B cell (primary cell): ENCODE measurements around the gene C1orf105. TPM values are rescaled to one million over a fixed set of nuclear protein-coding genes. Genes with fewer than 3 reads are reported as not detected.

Experiments
- ATAC-seq: fragments of 200-7000 bp; cut with Tn5 transposase; one replicate; pipeline ENCODE4 v1.10.0; 2021; ENCODE audit warnings: low read depth, mild to moderate bottlenecking, moderate number of reproducible peaks, moderate library complexity
- CTCF ChIA-PET: fragments of 350-600 bp; sonication (Branson Sonifier 250); formaldehyde crosslinking; loops from one replicate; lab custom pipeline; 2021; ENCODE audit warnings: antibody characterized with exemption, inconsistent platforms; lab: Charles Lee
- POLR2A ChIA-PET: fragments of 350-600 bp; sonication (Branson Sonifier 250); formaldehyde crosslinking; loops from one replicate; lab custom pipeline; 2021; ENCODE audit warnings: antibody characterized with exemption; lab: Charles Lee
- DNase-seq: peaks from one replicate; pipeline ENCODE4 v3.0.0; 2013
- H2AFZ ChIP-seq: 2 replicates; pipeline ENCODE4 v1.6.1; 2012; ENCODE audit warnings: mild to moderate bottlenecking, low read depth, low read length; ENCODE audit not compliant: insufficient read depth, poor library complexity, severe bottlenecking
- H3K27ac ChIP-seq, 2 donors: 1 replicate in 1 of 2; 2 replicates in 1 of 2; pipeline ENCODE4 v1.5.1; 2012 to 2013; ENCODE audit warnings: low read length in 2 of 2, mild to moderate bottlenecking in 2 of 2, moderate library complexity in 1 of 2
- H3K27me3 ChIP-seq, 4 experiments: fragments of 200-600 bp in 1 of 4; sonication (generic) in 1 of 4; replicated peaks in 1 of 4; 1 replicate in 2 of 4; 2 replicates in 2 of 4; pipeline versions ENCODE4 v1.6.1 to v1.7.0; 2013 to 2016; ENCODE audit warnings: low read length in 3 of 4, mild to moderate bottlenecking in 2 of 4, mixed read lengths in 1 of 4, moderate library complexity in 1 of 4; ENCODE audit not compliant: insufficient read depth in 4 of 4, control insufficient read depth in 3 of 4; ENCODE audit errors: control extremely low read depth in 1 of 4
- H3K36me3 ChIP-seq, 2 experiments: replicated peaks in 1 of 2; 1 replicate in 1 of 2; 2 replicates in 1 of 2; pipeline versions ENCODE4 v1.6.1 to v1.7.1; 2013; ENCODE audit warnings: low read length in 1 of 2; ENCODE audit not compliant: insufficient read depth in 2 of 2, control insufficient read depth in 1 of 2; ENCODE audit errors: control extremely low read depth in 1 of 2, extremely low read depth in 1 of 2
- H3K4me1 ChIP-seq, 2 donors: fragments of 200-600 bp in 1 of 2; sonication (generic) in 1 of 2; 1 replicate in 1 of 2; 2 replicates in 1 of 2; pipeline versions ENCODE4 v1.5.1 to v1.6.1; 2013 to 2017; ENCODE audit warnings: low read length in 2 of 2; ENCODE audit not compliant: control insufficient read depth in 2 of 2, insufficient read depth in 2 of 2
- H3K4me2 ChIP-seq: replicated peaks from 2 replicates; pipeline ENCODE3; 2012; ENCODE audit warnings: mild to moderate bottlenecking, low read depth, low read length; ENCODE audit not compliant: poor library complexity, severe bottlenecking
- H3K4me3 ChIP-seq, 5 experiments: fragments of 200-600 bp in 1 of 5; sonication (generic) in 1 of 5; 1 replicate in 3 of 5; 2 replicates in 2 of 5; pipeline versions ENCODE4 v1.5.1 to v1.7.0; 2011 to 2016; ENCODE audit warnings: low read length in 4 of 5, mild to moderate bottlenecking in 4 of 5, low read depth in 2 of 5, control low read depth in 1 of 5, moderate library complexity in 1 of 5; ENCODE audit not compliant: insufficient read depth in 1 of 5; ENCODE audit errors: control extremely low read depth in 1 of 5, extremely low read depth in 1 of 5
- H3K79me2 ChIP-seq: fragments of 200-600 bp; sonication (generic); one replicate; pipeline ENCODE4 v1.6.0; 2016; ENCODE audit warnings: low read length; ENCODE audit not compliant: control insufficient read depth, insufficient read depth
- H3K9ac ChIP-seq: fragments of 200-600 bp; sonication (generic); 2 replicates; pipeline ENCODE4 v1.6.1; 2017; ENCODE audit warnings: mild to moderate bottlenecking, low read length, moderate library complexity
- H3K9me3 ChIP-seq, 3 donors: one replicate each; pipeline versions ENCODE4 v1.6.1 to v1.7.1; 2013; ENCODE audit warnings: low read length in 2 of 3; ENCODE audit not compliant: control insufficient read depth in 2 of 3, insufficient read depth in 1 of 3; ENCODE audit errors: control extremely low read depth in 1 of 3
- H4K20me1 ChIP-seq: 2 replicates; pipeline ENCODE4 v1.6.0; 2012; ENCODE audit warnings: mild to moderate bottlenecking, low read length; ENCODE audit not compliant: insufficient read depth, control insufficient read depth, poor library complexity, severe bottlenecking
- H3K27ac Mint-ChIP-seq: one replicate; pipeline ENCODE4 v1.8.0; 2021; ENCODE audit warnings: mixed read lengths
- H3K27me3 Mint-ChIP-seq: one replicate; pipeline ENCODE4 v1.8.0; 2021; ENCODE audit warnings: mixed read lengths
- H3K4me1 Mint-ChIP-seq: one replicate; pipeline ENCODE4 v1.8.0; 2021; ENCODE audit warnings: mixed read lengths
- H3K4me3 Mint-ChIP-seq: one replicate; pipeline ENCODE4 v1.8.0; 2021; ENCODE audit warnings: mixed read lengths
- H3K9me3 Mint-ChIP-seq: one replicate; pipeline ENCODE4 v1.8.0; 2022; ENCODE audit warnings: mixed read lengths; ENCODE audit not compliant: insufficient read depth
- EZH2 ChIP-seq: IDR thresholded peaks from 2 replicates; pipeline ENCODE4 v1.6.1; 2012; ENCODE audit warnings: borderline replicate concordance, low read depth, mild to moderate bottlenecking, moderate library complexity, low read length; ENCODE audit not compliant: insufficient read depth, poor library complexity, severe bottlenecking
- WGBS: methylation state at CpG from one replicate; pipeline ENCODE4 v1.1.5; 2013; ENCODE audit warnings: missing lambda C conversion rate; ENCODE audit not compliant: insufficient coverage; 5-methylcytosine and 5-hydroxymethylcytosine counted together
- intact Hi-C: fragments of 100-400 bp; cut with micrococcal nuclease; formaldehyde crosslinking; loops from one replicate; pipeline ENCODE4 v1.10.0; 2022
- polyA plus RNA-seq: library from polyadenylated mRNA; depleted of rRNA; stranded (reverse); fragments of >200 nt; gene quantifications from 2 replicates; pipeline ENCODE4 v1.2.3, GENCODE V29; 2012
- total RNA-seq, 2 donors: library from RNA; stranded (reverse); fragments of 120-200 nt in 1 of 2; gene quantifications; 1 replicate in 1 of 2; 2 replicates in 1 of 2; pipeline versions ENCODE4 v1.2.3 to v1.2.4, GENCODE V29; 2013 to 2022
- TF ChIP-seq, protein P1 (sequence below): fragments of 200-600 bp; IDR thresholded peaks from one replicate; pipeline ENCODE4 v1.8.0; 2022; ENCODE audit warnings: antibody characterized with exemption, mild to moderate bottlenecking

The C1orf105 gene
- total and polyA plus RNA-seq, 2 donors (not counting 1 experiment from before 2014, with no cell fraction given): not detected

DNA sequence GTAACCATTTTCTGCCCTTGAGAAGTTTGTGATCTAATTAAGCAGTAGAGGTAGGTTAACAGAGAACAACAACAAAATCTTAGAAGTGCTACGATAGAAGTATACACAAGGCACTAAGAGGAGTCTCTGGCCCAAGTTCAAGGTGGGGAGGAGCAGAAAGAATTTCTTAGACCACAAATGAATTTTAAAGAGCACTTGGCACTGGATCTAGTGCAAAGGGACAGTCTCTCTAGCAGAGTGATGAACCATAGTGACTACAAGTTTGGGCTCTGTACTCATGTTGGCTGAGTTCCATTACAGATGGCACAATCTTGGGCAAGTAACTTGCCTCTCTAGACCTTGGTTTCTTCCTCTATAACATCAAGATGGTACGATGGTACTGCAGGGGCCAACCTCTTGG, 56.7 kb downstream of the C1orf105 start:
- TF ChIP-seq, protein P1, sequence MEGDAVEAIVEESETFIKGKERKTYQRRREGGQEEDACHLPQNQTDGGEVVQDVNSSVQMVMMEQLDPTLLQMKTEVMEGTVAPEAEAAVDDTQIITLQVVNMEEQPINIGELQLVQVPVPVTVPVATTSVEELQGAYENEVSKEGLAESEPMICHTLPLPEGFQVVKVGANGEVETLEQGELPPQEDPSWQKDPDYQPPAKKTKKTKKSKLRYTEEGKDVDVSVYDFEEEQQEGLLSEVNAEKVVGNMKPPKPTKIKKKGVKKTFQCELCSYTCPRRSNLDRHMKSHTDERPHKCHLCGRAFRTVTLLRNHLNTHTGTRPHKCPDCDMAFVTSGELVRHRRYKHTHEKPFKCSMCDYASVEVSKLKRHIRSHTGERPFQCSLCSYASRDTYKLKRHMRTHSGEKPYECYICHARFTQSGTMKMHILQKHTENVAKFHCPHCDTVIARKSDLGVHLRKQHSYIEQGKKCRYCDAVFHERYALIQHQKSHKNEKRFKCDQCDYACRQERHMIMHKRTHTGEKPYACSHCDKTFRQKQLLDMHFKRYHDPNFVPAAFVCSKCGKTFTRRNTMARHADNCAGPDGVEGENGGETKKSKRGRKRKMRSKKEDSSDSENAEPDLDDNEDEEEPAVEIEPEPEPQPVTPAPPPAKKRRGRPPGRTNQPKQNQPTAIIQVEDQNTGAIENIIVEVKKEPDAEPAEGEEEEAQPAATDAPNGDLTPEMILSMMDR: no peak
- TF ChIP-seq EZH2: no peak
- Histone ChIP-seq H3K27ac (no peak overlapping the region), H3K4me2 (no peak overlapping the region), H3K9ac (no peak overlapping the region), H2AFZ (no peak overlapping the region), H3K27me3 (peaks cover 0 to 4% (median 0%) of the 10 kb centered on the region in 4 experiments), H3K4me1 (no peaks in the 10 kb centered on the region), H3K9me3 (no peaks in the 10 kb centered on the region), H3K36me3 (no peaks in the 10 kb centered on the region), H3K79me2 (no peaks in the 10 kb centered on the region), H4K20me1 (no peaks in the 10 kb centered on the region), H3K4me3 (no peak overlapping the region)
- no peak overlapping the region for H3K27ac Mint-ChIP-seq
- H3K4me1 Mint-ChIP-seq: no peaks in the 10 kb centered on the region
- H3K4me3 Mint-ChIP-seq: no peak overlapping the region
- H3K27me3 Mint-ChIP-seq: peaks cover 10% of the 10 kb centered on the region
- DNase-seq: no peak
- ChIA-PET POLR2A (no interaction called here), CTCF (no interaction called here)
- intact Hi-C loops: no loop called here
- no peaks in the 10 kb centered on the region for H3K9me3 Mint-ChIP-seq
- ATAC-seq: no peak
- 100% methylated on average over 1 of the region's 2 CpGs for WGBS

DNA sequence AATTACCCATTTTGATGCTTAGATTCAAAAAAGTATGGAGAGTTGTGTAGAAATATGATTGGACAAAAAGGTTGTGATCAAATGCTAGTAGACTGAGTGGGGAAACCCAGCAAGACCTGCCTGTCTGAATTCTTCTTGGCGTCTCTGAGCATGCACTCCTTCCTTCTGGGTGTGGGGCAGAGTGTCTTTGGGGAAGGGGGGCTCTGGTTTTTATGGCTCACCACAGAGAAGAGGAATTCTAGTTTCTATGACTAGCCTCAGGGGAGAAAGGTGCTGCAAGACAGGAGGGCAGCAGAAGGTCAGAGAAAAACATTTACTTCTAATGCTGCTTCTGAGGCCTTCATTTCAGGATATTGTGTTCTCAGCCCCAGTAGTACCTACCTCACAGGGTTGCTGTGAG, 57.3 kb downstream of the C1orf105 start:
- peaks cover 12% of the 10 kb centered on the region for H3K27me3 Mint-ChIP-seq
- H2AFZ ChIP-seq: no peak overlapping the region
- no peak overlapping the region for H3K27ac ChIP-seq
- intact Hi-C loops: no loop called here
- H4K20me1 ChIP-seq: no peaks in the 10 kb centered on the region
- H3K4me2 ChIP-seq: no peak overlapping the region
- no peaks in the 10 kb centered on the region for H3K4me1 ChIP-seq
- H3K4me3 Mint-ChIP-seq: no peak overlapping the region
- TF ChIP-seq, protein P1: no peak
- no peak for TF ChIP-seq EZH2
- no peak overlapping the region for H3K27ac Mint-ChIP-seq
- ChIA-PET CTCF (no interaction called here), POLR2A (no interaction called here)
- H3K4me1 Mint-ChIP-seq: no peaks in the 10 kb centered on the region
- no peaks in the 10 kb centered on the region for H3K79me2 ChIP-seq
- H3K9ac ChIP-seq: no peak overlapping the region
- 86% methylated on average over 1 of the region's 1 CpG for WGBS
- no peaks in the 10 kb centered on the region for H3K9me3 ChIP-seq
- no peaks in the 10 kb centered on the region for H3K36me3 ChIP-seq
- DNase-seq (no peak), ATAC-seq (no peak)
- H3K4me3 ChIP-seq: no peak overlapping the region
- H3K27me3 ChIP-seq: no peaks in the 10 kb centered on the region
- H3K9me3 Mint-ChIP-seq: no peaks in the 10 kb centered on the region
